Ovary (tissue), 9 donors: Measurements from ENCODE around the gene BTBD17. TPM values are rescaled to one million over a fixed set of nuclear protein-coding genes. Genes with fewer than 3 reads are reported as not detected.

Experiments used
- DNase-seq, 5 donors: peaks; one replicate each; pipeline ENCODE4 v3.0.0-alpha.2; 2019 to 2020
- H3K27ac ChIP-seq, 2 donors: fragments of 200-600 bp; one replicate each; pipeline versions ENCODE4 v1.5.1 to v1.8.0; 2019 to 2022
- H3K27me3 ChIP-seq: fragments of 200-600 bp; one replicate; pipeline ENCODE4 v1.8.0; 2022
- H3K36me3 ChIP-seq: fragments of 200-600 bp; sonication (generic); one replicate; pipeline ENCODE4 v1.5.1; 2019
- H3K4me1 ChIP-seq: one replicate; pipeline ENCODE4 v1.8.1; 2013; ENCODE audit warnings: mild to moderate bottlenecking, moderate library complexity; ENCODE audit not compliant: insufficient read depth
- H3K4me3 ChIP-seq: fragments of 200-600 bp; sonication (generic); one replicate; pipeline ENCODE4 v1.5.1; 2017
- H3K9me3 ChIP-seq, 2 donors: fragments of 200-600 bp in 1 of 2; sonication (generic) in 1 of 2; one replicate each; pipeline versions ENCODE4 v1.5.1 to v1.8.1; 2013 to 2019; ENCODE audit warnings: mild to moderate bottlenecking in 1 of 2, moderate library complexity in 1 of 2
- CTCF ChIP-seq, 3 donors: fragments of 450-650 bp in 2 of 3; fragments of 200-600 bp in 1 of 3; IDR thresholded peaks; one replicate each; pipeline versions ENCODE4 v1.5.1 to v1.8.0; 2016 to 2022; ENCODE audit warnings: antibody characterized with exemption in 3 of 3, mild to moderate bottlenecking in 1 of 3
- EP300 ChIP-seq: sonication (generic); formaldehyde crosslinking; IDR thresholded peaks from one replicate; pipeline ENCODE4 v1.6.1; 2017; ENCODE audit warnings: antibody characterized with exemption
- POLR2A ChIP-seq: fragments of 450-650 bp; IDR thresholded peaks from one replicate; pipeline ENCODE4 v1.6.1; 2017; ENCODE audit warnings: antibody characterized with exemption, mild to moderate bottlenecking, moderate library complexity
- WGBS, 3 donors: extraction: QIAGEN DNeasy Blood & Tissue Kit in 1 of 3; methylation state at CpG; one replicate each; pipeline versions ENCODE4 v1.1.5 to v1.1.7; 2013 to 2017; 5-methylcytosine and 5-hydroxymethylcytosine counted together
- intact Hi-C, 4 donors: fragments of 100-400 bp; cut with DNase I; formaldehyde crosslinking; loops; one replicate each; pipeline versions ENCODE4 v1.11.0 to v1.15.1; 2022 to 2023
- polyA plus RNA-seq, 2 donors: library from polyadenylated mRNA; stranded (reverse); fragments of 200-250 nt in 1 of 2; fragments of 350-450 nt in 1 of 2; fragmentation: Illumina TruSeq in 1 of 2; extraction: RNeasy Lipid Tissue Mini Kit (QIAGEN cat#74804) in 1 of 2; gene quantifications; one replicate each; pipeline ENCODE4 v1.2.3, GENCODE V29; 2013 to 2014
- total RNA-seq, 7 donors: library from RNA; depleted of rRNA in 2 of 7; stranded (reverse); fragments of >200 nt in 2 of 7; fragmentation: NEBNext Ultra II Directional in 3 of 7; extraction: Animal tissue kit (Norgen Biotek cat#: 25700) in 3 of 7; gene quantifications; one replicate each; pipeline versions ENCODE4 v1.1.0 to v1.2.4, GENCODE V29; 2016 to 2023
- donor health status: DM: no; HTN: no; CAD: no; lungs with moderate emphysema.
- donor health status: DM: no; HTN: no; CAD: no.
- donor health status: Bipolar disorder and iron deficiency.
- donor health status: DM: yes; HTN: yes; CAD: no.
- donor health status: DM: no; HTN: no; CAD: no.
- donor health status: DM: yes; HTN: yes; CAD: no.

BTBD17 gene
- total and polyA plus RNA-seq, 9 donors, result not detected

- H3K36me3 ChIP-seq, result no peaks in the 10 kb centered on the region
- no peaks in the 10 kb centered on the region for H3K4me1 ChIP-seq
- no peak overlapping the region for H3K27ac ChIP-seq
- no peaks in the 10 kb centered on the region for H3K27me3 ChIP-seq
- H3K4me3 ChIP-seq, result no peak overlapping the region
- no peak for DNase-seq
- H3K9me3 ChIP-seq, result no peaks in the 10 kb centered on the region
- WGBS, 3 donors, result 87 to 96% (median 95%) methylated on average over 26 of the region's 26 CpGs
- no peak for TF ChIP-seq CTCF (IDR thresholded peaks at IDR 0.05)
- TF ChIP-seq POLR2A, result no peak
- no peak for TF ChIP-seq EP300
- intact Hi-C loops, result no loop called here
Measured at GRCh38 chr17:74371653-74372147, 10.0 kb upstream of the BTBD17 start.

- H3K9me3 ChIP-seq, result no peaks in the 10 kb centered on the region
- H3K4me1 ChIP-seq, result no peaks in the 10 kb centered on the region
- no peaks in the 10 kb centered on the region for H3K36me3 ChIP-seq
- H3K27ac ChIP-seq, result no peak overlapping the region
- no peak overlapping the region for H3K4me3 ChIP-seq
- H3K27me3 ChIP-seq, result no peaks in the 10 kb centered on the region
- intact Hi-C loops, result no loop called here
- TF ChIP-seq EP300 (no peak), CTCF (IDR thresholded peaks at IDR 0.05) (no peak), POLR2A (no peak)
- 89 to 93% (median 91%) methylated on average over 17 of the region's 17 CpGs for WGBS, 3 donors
- DNase-seq, result no peak
Measured at GRCh38 chr17:74369665-74370490, 8.2 kb upstream of the BTBD17 start.

GRCh38 chr17:74369221-74369620 is 7.6 kb upstream of the BTBD17 start:
- no peaks in the 10 kb centered on the region for H3K4me1 ChIP-seq
- H3K36me3 ChIP-seq, result no peaks in the 10 kb centered on the region
- intact Hi-C loops, result no loop called here
- DNase-seq, result no peak
- no peak for TF ChIP-seq EP300
- TF ChIP-seq CTCF (IDR thresholded peaks at IDR 0.05), result no peak
- TF ChIP-seq POLR2A, result no peak
- H3K27ac ChIP-seq, result no peak overlapping the region
- H3K9me3 ChIP-seq, result no peaks in the 10 kb centered on the region
- WGBS, 3 donors, result 52 to 58% (median 57%) methylated on average over 10 of the region's 10 CpGs
- no peaks in the 10 kb centered on the region for H3K27me3 ChIP-seq
- H3K4me3 ChIP-seq, result no peak overlapping the region

- no peak overlapping the region for H3K4me3 ChIP-seq
- intact Hi-C loops, result no loop called here
- no peaks in the 10 kb centered on the region for H3K9me3 ChIP-seq
- no peaks in the 10 kb centered on the region for H3K27me3 ChIP-seq
- H3K36me3 ChIP-seq, result no peaks in the 10 kb centered on the region
- H3K27ac ChIP-seq, result no peak overlapping the region
- peak; percentile 58 to 73 (median 63) for TF ChIP-seq CTCF (IDR thresholded peaks at IDR 0.05)
- TF ChIP-seq EP300, result no peak
- DNase-seq, result peak; percentile 32 to 75 (median 70)
- WGBS, 3 donors, result 10 to 28% (median 10%) methylated on average over 11 to 14 of the region's 14 CpGs
- H3K4me1 ChIP-seq, result no peaks in the 10 kb centered on the region
Measured at GRCh38 chr17:74368341-74369081, 6.8 kb upstream of the BTBD17 start.
